Astrocyte of the cerebellum (primary cell): ENCODE data around the gene PAX5.

Source experiments
- DNase-seq: peaks from one replicate; pipeline ENCODE4 v3.0.0-alpha.2; 2011; ENCODE audit warnings: low read depth
- H3K4me3 ChIP-seq: 2 replicates; pipeline ENCODE4 v1.5.1; 2011; ENCODE audit warnings: mild to moderate bottlenecking, low read depth, low read length, moderate library complexity
- in situ Hi-C: cut with HindIII; loops from 2 replicates; pipeline ENCODE4 v1.10.0; 2017; ENCODE audit warnings: low sequenced_read_pairs
- TF ChIP-seq, protein P1 (sequence below): IDR thresholded peaks from 2 replicates; pipeline ENCODE4 v1.5.1; 2012; ENCODE audit warnings: low read length, low read depth, moderate library complexity, mild to moderate bottlenecking; ENCODE audit errors: missing control alignments

Gene PAX5

DNA sequence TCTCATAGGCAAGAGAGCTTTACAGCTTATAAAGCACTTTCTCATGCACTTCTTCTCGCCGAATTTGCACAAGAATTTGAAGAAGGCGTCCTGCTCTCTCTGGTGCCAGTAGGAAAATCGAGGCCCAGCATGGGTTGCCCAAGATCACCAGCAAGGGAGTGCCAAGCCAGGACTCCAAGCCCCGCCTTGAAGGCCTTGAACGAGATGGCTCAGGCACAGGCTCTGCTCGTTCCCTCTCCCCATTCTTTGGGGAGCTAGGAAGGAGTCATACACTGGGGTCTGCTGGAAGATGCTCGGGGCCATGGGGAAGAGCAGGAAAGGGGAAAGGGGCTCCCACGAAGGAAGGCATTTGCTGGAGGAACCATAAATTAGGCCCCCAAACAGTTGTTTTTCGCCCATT, 46.7 kb downstream of the PAX5 start:
- no peak overlapping the region for H3K4me3 ChIP-seq
- no peak for DNase-seq
- TF ChIP-seq, protein P1, sequence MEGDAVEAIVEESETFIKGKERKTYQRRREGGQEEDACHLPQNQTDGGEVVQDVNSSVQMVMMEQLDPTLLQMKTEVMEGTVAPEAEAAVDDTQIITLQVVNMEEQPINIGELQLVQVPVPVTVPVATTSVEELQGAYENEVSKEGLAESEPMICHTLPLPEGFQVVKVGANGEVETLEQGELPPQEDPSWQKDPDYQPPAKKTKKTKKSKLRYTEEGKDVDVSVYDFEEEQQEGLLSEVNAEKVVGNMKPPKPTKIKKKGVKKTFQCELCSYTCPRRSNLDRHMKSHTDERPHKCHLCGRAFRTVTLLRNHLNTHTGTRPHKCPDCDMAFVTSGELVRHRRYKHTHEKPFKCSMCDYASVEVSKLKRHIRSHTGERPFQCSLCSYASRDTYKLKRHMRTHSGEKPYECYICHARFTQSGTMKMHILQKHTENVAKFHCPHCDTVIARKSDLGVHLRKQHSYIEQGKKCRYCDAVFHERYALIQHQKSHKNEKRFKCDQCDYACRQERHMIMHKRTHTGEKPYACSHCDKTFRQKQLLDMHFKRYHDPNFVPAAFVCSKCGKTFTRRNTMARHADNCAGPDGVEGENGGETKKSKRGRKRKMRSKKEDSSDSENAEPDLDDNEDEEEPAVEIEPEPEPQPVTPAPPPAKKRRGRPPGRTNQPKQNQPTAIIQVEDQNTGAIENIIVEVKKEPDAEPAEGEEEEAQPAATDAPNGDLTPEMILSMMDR, result no peak
- in situ Hi-C loops, result no loop called here

DNA sequence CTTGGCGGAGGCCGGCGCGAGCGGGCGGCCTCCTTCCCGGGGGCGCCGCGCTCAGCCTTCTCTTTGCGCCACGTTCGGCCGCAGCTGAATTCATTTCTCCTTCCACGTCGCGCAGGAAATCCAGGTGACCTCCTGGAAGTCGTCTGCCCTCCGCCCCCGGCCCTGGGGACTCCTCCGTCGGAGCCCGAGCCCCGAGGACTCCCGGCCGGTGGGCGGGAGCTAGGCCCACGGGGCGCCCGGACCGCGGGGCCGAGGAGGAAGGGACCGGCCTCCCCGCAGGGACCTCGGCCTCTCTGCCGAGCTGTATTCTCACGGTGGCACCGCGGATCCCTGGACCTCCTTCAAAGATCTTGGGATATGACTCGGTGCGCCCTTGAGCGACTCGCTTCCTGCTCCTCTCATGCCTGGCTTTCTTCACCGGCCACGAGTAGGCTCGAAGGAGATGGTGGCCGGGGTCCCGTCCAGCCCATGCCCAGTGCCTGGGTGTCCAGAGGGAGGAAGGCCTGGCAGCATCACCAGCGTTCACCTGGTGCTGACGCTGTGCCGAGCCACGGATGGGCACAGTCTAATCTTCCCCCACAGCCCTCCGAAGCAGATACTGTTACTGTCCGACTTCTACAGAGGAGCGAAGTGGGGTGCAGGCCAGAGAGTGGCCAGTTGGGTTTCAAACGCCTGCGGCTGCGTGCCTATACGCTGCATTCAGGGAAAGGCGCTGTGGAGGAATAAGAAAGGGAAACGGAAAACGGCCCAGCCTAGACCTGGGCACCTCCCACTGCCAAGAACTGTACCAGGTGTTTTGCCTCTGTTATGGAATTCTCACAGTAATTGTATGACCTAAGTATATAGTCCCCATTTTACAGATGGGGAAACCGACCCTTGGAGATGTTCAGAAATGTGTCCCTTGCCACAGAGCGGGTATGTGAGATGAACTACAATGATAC, 47.3 kb downstream of the PAX5 start:
- in situ Hi-C loops, result no loop called here
- no peak overlapping the region for H3K4me3 ChIP-seq
- TF ChIP-seq, protein P1, result no peak

DNA sequence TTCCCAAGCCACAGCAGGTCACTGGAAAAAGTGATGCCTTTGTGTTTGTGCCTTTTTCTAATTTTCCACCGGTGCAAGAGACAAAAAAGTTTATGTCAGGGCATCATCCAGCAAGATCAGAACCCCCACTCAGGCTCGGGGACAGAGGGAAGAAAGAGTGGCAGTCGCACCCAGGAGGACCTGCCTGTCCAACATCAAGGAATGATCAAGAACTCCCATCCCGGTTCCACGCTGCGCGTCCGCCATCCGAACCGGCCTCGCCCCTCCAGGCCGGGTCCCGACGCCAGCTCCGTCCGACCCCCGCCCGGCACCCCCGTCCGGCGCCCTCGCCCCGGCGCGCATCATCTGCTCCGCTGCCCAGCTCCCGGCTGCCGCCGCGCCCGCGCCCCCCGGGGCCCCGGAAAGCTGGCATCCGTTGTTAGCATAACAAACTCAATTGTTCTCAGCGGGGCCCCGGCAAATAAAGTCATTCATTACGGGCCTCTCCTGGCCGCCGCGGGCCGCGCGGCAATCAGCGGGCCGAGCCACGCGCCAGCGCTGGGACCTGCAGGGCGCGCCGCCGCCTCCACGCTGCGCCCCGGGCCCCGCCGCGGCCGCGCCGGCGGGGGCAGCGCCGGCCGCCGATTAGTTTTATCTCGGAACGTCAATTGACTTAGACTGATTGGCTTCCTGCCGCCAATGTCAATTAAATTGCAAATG, 48.1 kb downstream of the PAX5 start:
- in situ Hi-C loops, result no loop called here
- no peak for DNase-seq
- TF ChIP-seq, protein P1, result no peak
- no peak overlapping the region for H3K4me3 ChIP-seq

More for the DNA sequence above, 47.3 kb downstream of the PAX5 start:
- no peak for DNase-seq

DNA sequence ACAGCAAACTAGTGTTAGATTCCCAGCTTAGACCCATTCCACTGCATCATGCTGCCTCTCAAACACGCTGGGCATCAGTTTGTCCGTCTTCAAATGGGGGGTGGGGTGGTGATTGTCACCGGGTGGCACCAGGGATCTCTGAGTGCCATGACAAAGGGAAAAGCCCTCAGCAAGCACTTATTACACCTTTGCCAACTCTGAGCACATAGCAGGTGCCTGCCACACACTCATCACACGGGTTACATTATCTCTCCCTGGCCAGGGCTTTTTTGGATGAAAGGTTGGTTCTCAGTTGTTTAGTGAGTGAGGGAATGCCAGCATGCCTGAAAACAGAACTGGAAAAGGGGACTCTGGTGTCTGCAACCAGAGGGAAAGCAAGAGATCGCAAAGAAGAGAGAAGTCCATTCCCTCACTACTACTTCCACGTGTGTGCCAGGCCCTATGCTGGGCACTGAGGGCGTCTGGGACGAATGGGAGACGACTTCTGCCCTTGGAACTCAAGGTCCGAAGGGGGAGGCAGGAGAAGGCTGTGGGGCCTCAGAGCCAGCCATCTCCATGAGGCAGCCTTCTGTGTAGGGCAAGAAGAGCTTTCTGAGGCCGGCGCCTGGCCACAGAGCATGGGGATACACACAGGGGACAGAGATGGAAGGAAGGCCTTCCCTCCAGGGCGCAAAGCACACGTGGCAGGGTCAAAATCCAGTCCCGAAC, 48.9 kb downstream of the PAX5 start:
- no peak overlapping the region for H3K4me3 ChIP-seq
- in situ Hi-C loops, result no loop called here
- no peak for DNase-seq

DNA sequence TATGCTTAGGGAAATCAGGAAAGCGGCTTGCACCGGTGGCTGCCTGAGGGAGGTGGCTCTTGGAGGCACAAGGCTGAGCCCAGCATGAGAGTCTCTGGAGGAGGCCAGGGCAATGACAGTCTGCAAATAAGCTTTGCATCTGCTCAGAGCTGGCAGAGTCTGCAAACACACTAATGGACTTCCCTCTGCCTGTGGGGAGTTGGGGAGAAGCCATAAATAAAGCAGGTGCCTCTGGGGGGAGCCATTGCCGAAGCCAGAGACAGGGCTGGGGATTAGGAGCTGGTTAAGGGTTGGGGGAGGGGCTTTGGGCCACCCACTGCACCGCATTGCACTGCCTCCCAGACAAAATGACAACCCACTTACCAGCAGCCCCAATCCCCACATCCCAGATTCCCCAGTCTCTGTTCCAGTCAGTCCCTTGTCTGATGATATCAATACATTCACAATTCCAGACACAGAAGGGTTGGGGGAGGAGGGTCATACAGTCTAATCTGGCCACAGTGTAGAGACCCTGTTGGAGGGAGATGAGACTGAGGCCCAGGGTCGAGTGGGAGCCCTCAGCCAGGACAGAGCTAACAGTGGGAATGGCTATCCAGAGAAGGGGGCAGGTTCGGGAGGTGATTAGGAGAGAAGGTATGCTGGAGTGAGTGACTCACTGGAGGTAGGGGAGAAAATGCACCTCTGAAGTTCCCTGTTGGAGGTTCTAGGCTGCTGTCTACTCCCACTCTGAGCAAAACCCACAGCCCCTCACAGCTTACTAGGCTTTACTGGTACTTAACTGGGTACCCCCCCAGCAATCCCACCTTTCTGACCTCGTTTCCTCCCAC, 53.7 kb downstream of the PAX5 start:
- no peak for DNase-seq
- no peak overlapping the region for H3K4me3 ChIP-seq
- TF ChIP-seq, protein P1, result no peak
- in situ Hi-C loops, result no loop called here

More for the DNA sequence above, 48.9 kb downstream of the PAX5 start:
- TF ChIP-seq, protein P1, result no peak
